Smooth muscle cell (in vitro differentiated cells): ENCODE results near the gene CEP89. TPM values are rescaled to one million over a fixed set of nuclear protein-coding genes. Genes with fewer than 3 reads are reported as not detected.

Experiments
- DNase-seq: peaks from one replicate; lab custom pipeline; 2025; ENCODE audit not compliant: unreplicated experiment; lab: John Stamatoyannopoulos, UW
- H2AFZ ChIP-seq: fragments of 200-600 bp; sonication (generic); 2 replicates; pipeline ENCODE4 v1.6.0; 2016; ENCODE audit warnings: antibody characterized with exemption, low read depth, mild to moderate bottlenecking
- H3F3A ChIP-seq: fragments of 200-600 bp; sonication (generic); 2 replicates; pipeline ENCODE4 v1.6.0; 2017; ENCODE audit warnings: antibody characterized with exemption, low read depth
- H3K27ac ChIP-seq: fragments of 200-600 bp; sonication (generic); 2 replicates; pipeline ENCODE4 v1.5.1; 2016; ENCODE audit warnings: low read depth, mild to moderate bottlenecking
- H3K27me3 ChIP-seq: fragments of 200-600 bp; sonication (generic); 2 replicates; pipeline ENCODE4 v1.6.1; 2016; ENCODE audit warnings: low read depth, mild to moderate bottlenecking
- H3K36me3 ChIP-seq: fragments of 200-600 bp; sonication (generic); 2 replicates; pipeline ENCODE4 v1.5.1; 2016; ENCODE audit warnings: low read depth
- H3K4me1 ChIP-seq: fragments of 200-600 bp; sonication (generic); 2 replicates; pipeline ENCODE4 v1.5.1; 2016; ENCODE audit warnings: low read depth
- H3K4me2 ChIP-seq: fragments of 200-600 bp; sonication (generic); 2 replicates; pipeline ENCODE4 v1.6.0; 2016; ENCODE audit warnings: mild to moderate bottlenecking
- H3K4me3 ChIP-seq: fragments of 200-600 bp; sonication (generic); 2 replicates; pipeline ENCODE4 v1.5.1; 2016; ENCODE audit warnings: mild to moderate bottlenecking
- H3K79me2 ChIP-seq: fragments of 200-600 bp; sonication (generic); 2 replicates; pipeline ENCODE4 v1.6.0; 2016; ENCODE audit warnings: low read depth, mild to moderate bottlenecking
- H3K9ac ChIP-seq: fragments of 200-600 bp; sonication (generic); 2 replicates; pipeline ENCODE4 v1.6.0; 2016; ENCODE audit warnings: low read depth
- H3K9me3 ChIP-seq: fragments of 200-600 bp; sonication (generic); replicated peaks from 2 replicates; pipeline ENCODE4 v1.5.1; 2016; ENCODE audit warnings: low read depth
- H4K20me1 ChIP-seq: fragments of 200-600 bp; sonication (generic); 2 replicates; pipeline ENCODE4 v1.6.0; 2016; ENCODE audit warnings: low read depth
- WGBS: methylation state at CpG from one replicate; pipeline ENCODE4 v1.1.7; 2016; ENCODE audit warnings: low lambda C conversion rate; 5-methylcytosine and 5-hydroxymethylcytosine counted together
- polyA plus RNA-seq: library from polyadenylated mRNA; unstranded; fragments of >200 nt; fragmentation: Nextera tagmentation; extraction: Ambion mirVana; gene quantifications from 2 replicates; pipeline ENCODE4 v1.2.1, GENCODE V29; 2016
- small RNA-seq: library from RNA; depleted of rRNA; stranded (forward); fragments of <200 nt; gene quantifications from one replicate; pipeline ENCODE3, GENCODE V24; 2014
- total RNA-seq: library from RNA; depleted of rRNA; stranded (reverse); fragments of >200 nt; gene quantifications from 2 replicates; pipeline ENCODE4 v1.2.3, GENCODE V29; 2014
- TF ChIP-seq, protein P1 (sequence below): fragments of 200-600 bp; sonication (generic); IDR thresholded peaks from 2 replicates; pipeline ENCODE4 v1.5.1; 2017; ENCODE audit warnings: borderline replicate concordance, mild to moderate bottlenecking, antibody characterized with exemption; ENCODE audit not compliant: insufficient read depth, poor library complexity, severe bottlenecking

Gene CEP89
- total and polyA plus RNA-seq, 2 experiments from 2014 or later = 11.7 to 19.6 TPM

DNA sequence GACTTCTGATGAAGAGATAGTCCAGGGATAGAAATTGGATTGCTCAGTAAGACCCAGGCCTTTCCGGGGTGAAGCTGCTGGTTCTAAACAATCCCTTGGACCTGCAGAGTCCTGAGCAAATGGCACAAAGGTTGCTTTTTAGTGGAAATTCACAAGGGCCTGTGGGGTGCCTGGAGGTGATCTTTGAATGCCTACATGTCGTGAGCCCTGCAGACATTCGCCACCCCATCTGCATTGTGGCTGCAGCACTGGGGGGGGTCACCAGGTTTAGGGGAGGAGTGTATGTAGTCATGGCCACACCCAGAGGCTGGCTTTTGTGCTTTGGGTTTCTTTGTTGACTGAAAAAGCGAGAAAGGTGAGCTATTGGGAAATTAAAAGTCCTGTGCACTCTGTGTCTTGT, 143.6 kb downstream of the CEP89 start:
- Histone ChIP-seq H2AFZ (no peak overlapping the region), H3K9ac (no peak overlapping the region), H3K4me2 (no peak overlapping the region), H3K36me3 (no peaks in the 10 kb centered on the region), H3K27ac (no peak overlapping the region), H3K4me1 (no peaks in the 10 kb centered on the region), H3K4me3 (no peak overlapping the region), H4K20me1 (no peaks in the 10 kb centered on the region), H3K79me2 (no peaks in the 10 kb centered on the region), H3F3A (no peaks in the 10 kb centered on the region), H3K27me3 (no peaks in the 10 kb centered on the region), H3K9me3 (no peaks in the 10 kb centered on the region)
- TF ChIP-seq, protein P1, sequence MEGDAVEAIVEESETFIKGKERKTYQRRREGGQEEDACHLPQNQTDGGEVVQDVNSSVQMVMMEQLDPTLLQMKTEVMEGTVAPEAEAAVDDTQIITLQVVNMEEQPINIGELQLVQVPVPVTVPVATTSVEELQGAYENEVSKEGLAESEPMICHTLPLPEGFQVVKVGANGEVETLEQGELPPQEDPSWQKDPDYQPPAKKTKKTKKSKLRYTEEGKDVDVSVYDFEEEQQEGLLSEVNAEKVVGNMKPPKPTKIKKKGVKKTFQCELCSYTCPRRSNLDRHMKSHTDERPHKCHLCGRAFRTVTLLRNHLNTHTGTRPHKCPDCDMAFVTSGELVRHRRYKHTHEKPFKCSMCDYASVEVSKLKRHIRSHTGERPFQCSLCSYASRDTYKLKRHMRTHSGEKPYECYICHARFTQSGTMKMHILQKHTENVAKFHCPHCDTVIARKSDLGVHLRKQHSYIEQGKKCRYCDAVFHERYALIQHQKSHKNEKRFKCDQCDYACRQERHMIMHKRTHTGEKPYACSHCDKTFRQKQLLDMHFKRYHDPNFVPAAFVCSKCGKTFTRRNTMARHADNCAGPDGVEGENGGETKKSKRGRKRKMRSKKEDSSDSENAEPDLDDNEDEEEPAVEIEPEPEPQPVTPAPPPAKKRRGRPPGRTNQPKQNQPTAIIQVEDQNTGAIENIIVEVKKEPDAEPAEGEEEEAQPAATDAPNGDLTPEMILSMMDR = no peak
- 92% methylated on average over 4 of the region's 4 CpGs for WGBS
- DNase-seq = no peak

Small RNA genes within 50 kb of the gene (small RNA-seq; reads per million reads assigned to genes)
- not detected for gene RN7SKP22

Other genes with a start within 250 kb of the CEP89 start
- gene SLC7A9, start 102.2 kb downstream of the CEP89 start, total RNA-seq = not detected in 2 replicates
- gene SLC7A9, start 102.2 kb downstream of the CEP89 start, polyA plus RNA-seq = 0.21 and 0.24 TPM in 2 replicates
- gene FAAP24, start 284 bp upstream of the CEP89 start, total RNA-seq = 2.2 and 4.7 TPM in 2 replicates
- gene FAAP24, start 284 bp upstream of the CEP89 start, polyA plus RNA-seq = 5.3 and 6.3 TPM in 2 replicates
- 3.5 and 4.9 TPM in 2 replicates for gene RHPN2, start 92.9 kb upstream of the CEP89 start, total RNA-seq
- 1.2 and 4.3 TPM in 2 replicates for gene RHPN2, start 92.9 kb upstream of the CEP89 start, polyA plus RNA-seq
- gene GPATCH1, start 109.2 kb upstream of the CEP89 start, total RNA-seq = 2.8 and 5.1 TPM in 2 replicates
- 4.3 TPM in 2 replicates for gene GPATCH1, start 109.2 kb upstream of the CEP89 start, polyA plus RNA-seq
- gene WDR88, start 160.2 kb upstream of the CEP89 start, total RNA-seq = not detected in 2 replicates
- gene WDR88, start 160.2 kb upstream of the CEP89 start, polyA plus RNA-seq = 0.27 TPM in 1 of 2 replicates, not detected in the other
- 13.5 and 17.3 TPM in 2 replicates for gene LRP3, start 222.4 kb upstream of the CEP89 start, total RNA-seq
- 21.4 and 30.5 TPM in 2 replicates for gene LRP3, start 222.4 kb upstream of the CEP89 start, polyA plus RNA-seq